ENCODE measurements around the gene UBXN11.

- TF ChIP-seq CTCF (IDR thresholded peaks at IDR 0.05) (no peak), POLR2A (IDR thresholded peaks at IDR 0.05) (no peak)
Measured at GRCh38 chr1:26320896-26321295, 14.5 kb upstream of the UBXN11 start.
